PC-9 (cell line): ENCODE results near the gene EGR1. TPM values are rescaled to one million over a fixed set of nuclear protein-coding genes. Genes with fewer than 3 reads are reported as not detected.

Source experiments
- BruUV-seq: library from RNA; stranded (reverse); fragments of 400-500 nt; replicated peaks from 2 replicates; lab custom pipeline; 2021; lab: Mats Ljungman, UMichigan
- CTCF ChIA-PET: fragments of 300-600 bp; sonication (Branson Sonifier 250); formaldehyde crosslinking; loops from one replicate; lab custom pipeline; 2022; ENCODE audit warnings: antibody characterized with exemption; lab: Charles Lee
- POLR2A ChIA-PET: fragments of 300-600 bp; sonication (Branson Sonifier 250); formaldehyde crosslinking; loops from one replicate; lab custom pipeline; 2022; ENCODE audit warnings: antibody characterized with exemption; ENCODE audit not compliant: unreplicated experiment; lab: Charles Lee
- DNase-seq, 2 experiments: peaks; one replicate each; pipeline versions ENCODE4 v3.0.0 to v3.0.0-alpha.2; 2015 to 2022; ENCODE audit warnings: mixed read lengths in 1 of 2
- H2AFZ ChIP-seq: fragments of 200-600 bp; sonication (generic); 2 replicates; pipeline ENCODE4 v1.8.1; 2017; ENCODE audit warnings: antibody characterized with exemption
- H3F3A ChIP-seq: fragments of 200-600 bp; sonication (generic); 2 replicates; pipeline ENCODE4 v1.8.1; 2017; ENCODE audit warnings: antibody characterized with exemption, mild to moderate bottlenecking, low read depth; ENCODE audit not compliant: insufficient read depth
- H3K27ac ChIP-seq: fragments of 200-600 bp; sonication (generic); 2 replicates; pipeline ENCODE4 v1.6.1; 2016; ENCODE audit warnings: mixed run types
- H3K27me3 ChIP-seq: fragments of 200-600 bp; sonication (generic); 2 replicates; pipeline ENCODE4 v1.6.1; 2016; ENCODE audit warnings: low read depth, mixed run types; ENCODE audit not compliant: insufficient read depth
- H3K36me3 ChIP-seq: fragments of 200-600 bp; sonication (generic); 2 replicates; pipeline ENCODE4 v1.6.1; 2016; ENCODE audit warnings: low read depth, mixed run types
- H3K4me1 ChIP-seq: fragments of 200-600 bp; sonication (generic); replicated peaks from 2 replicates; pipeline ENCODE4 v1.6.1; 2016; ENCODE audit warnings: mixed run types; ENCODE audit not compliant: insufficient read depth
- H3K4me2 ChIP-seq: fragments of 200-600 bp; sonication (generic); 2 replicates; pipeline ENCODE4 v1.6.1; 2017; ENCODE audit warnings: mixed run types
- H3K4me3 ChIP-seq: fragments of 200-600 bp; sonication (generic); 2 replicates; pipeline ENCODE4 v1.6.1; 2016; ENCODE audit warnings: mixed run types
- H3K79me2 ChIP-seq: fragments of 200-600 bp; sonication (generic); 2 replicates; pipeline ENCODE4 v1.6.1; 2017; ENCODE audit warnings: low read depth, mixed run types
- H3K9me2 ChIP-seq: fragments of 200-600 bp; sonication (generic); 2 replicates; pipeline ENCODE4 v1.8.1; 2017; ENCODE audit warnings: mild to moderate bottlenecking; ENCODE audit not compliant: insufficient read depth
- H3K9me3 ChIP-seq: fragments of 200-600 bp; sonication (generic); 2 replicates; pipeline ENCODE4 v1.8.1; 2016; ENCODE audit warnings: low read depth; ENCODE audit not compliant: insufficient read depth
- H4K20me1 ChIP-seq: fragments of 200-600 bp; sonication (generic); 2 replicates; pipeline ENCODE4 v1.8.1; 2017; ENCODE audit not compliant: insufficient read depth
- EZH2 ChIP-seq: fragments of 200-600 bp; sonication (generic); IDR thresholded peaks from 2 replicates; pipeline ENCODE4 v1.8.0; 2017; ENCODE audit warnings: antibody characterized with exemption, low read depth
- intact Hi-C: fragments of 100-400 bp; cut with micrococcal nuclease; formaldehyde crosslinking; loops from one replicate; pipeline ENCODE4 v1.10.0; 2022; ENCODE audit not compliant: unreplicated experiment
- total RNA-seq: library from RNA; stranded (reverse); gene quantifications from 2 replicates; pipeline ENCODE4 v1.2.3, GENCODE V29; 2021
- TF ChIP-seq, protein P1 (sequence below): fragments of 200-600 bp; sonication (generic); conservative IDR thresholded peaks from 2 replicates; pipeline ENCODE4 v1.6.1; 2017; ENCODE audit warnings: mixed run types, antibody characterized with exemption, mild to moderate bottlenecking, moderate library complexity

EGR1 gene
- total RNA-seq, 1 experiment from 2014 or later = 24.7 TPM

DNA sequence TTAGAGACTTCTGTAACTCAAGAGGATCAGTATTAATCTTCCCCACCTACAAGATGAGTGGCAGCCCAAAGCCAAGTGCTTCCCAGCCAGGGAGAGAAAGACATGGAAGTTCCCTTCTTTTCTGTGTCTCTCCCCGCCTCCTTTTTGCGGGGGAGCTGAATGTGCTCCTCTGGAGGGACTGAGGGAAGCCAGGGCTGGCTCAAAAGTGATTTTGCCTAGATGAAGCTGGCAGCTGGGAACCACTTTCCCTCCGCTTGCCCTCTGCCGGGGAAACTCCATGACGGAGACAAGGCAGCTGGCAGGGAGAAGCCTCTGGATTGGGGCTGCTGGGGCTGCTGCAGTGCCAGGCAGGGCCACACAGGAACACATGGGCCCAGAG, 24.4 kb downstream of the EGR1 start:
- peaks cover 32% of the 10 kb centered on the region for H3K27me3 ChIP-seq
- H3K9me2 ChIP-seq = no peaks in the 10 kb centered on the region
- no peaks in the 10 kb centered on the region for H3K9me3 ChIP-seq
- no peak overlapping the region for H2AFZ ChIP-seq
- DNase-seq = no peak
- ChIA-PET CTCF (interaction anchor here (0.9 kb wide), 1 partner anchor 39 kb away, joined by 3 read pairs; no protein-coding TSS in a partner anchor), POLR2A (no interaction called here)
- no peaks in the 10 kb centered on the region; the same call in 1 of the 2 replicates for H3F3A ChIP-seq
- no peak overlapping the region for H3K4me3 ChIP-seq
- H3K4me2 ChIP-seq = no peak overlapping the region
- no peaks in the 10 kb centered on the region for H4K20me1 ChIP-seq
- 0 out of 2 replicates have a peak, but pooled peaks cover 7% of the 10 kb centered on the region for H3K4me1 ChIP-seq
- intact Hi-C loops = no loop called here
- TF ChIP-seq, protein P1, sequence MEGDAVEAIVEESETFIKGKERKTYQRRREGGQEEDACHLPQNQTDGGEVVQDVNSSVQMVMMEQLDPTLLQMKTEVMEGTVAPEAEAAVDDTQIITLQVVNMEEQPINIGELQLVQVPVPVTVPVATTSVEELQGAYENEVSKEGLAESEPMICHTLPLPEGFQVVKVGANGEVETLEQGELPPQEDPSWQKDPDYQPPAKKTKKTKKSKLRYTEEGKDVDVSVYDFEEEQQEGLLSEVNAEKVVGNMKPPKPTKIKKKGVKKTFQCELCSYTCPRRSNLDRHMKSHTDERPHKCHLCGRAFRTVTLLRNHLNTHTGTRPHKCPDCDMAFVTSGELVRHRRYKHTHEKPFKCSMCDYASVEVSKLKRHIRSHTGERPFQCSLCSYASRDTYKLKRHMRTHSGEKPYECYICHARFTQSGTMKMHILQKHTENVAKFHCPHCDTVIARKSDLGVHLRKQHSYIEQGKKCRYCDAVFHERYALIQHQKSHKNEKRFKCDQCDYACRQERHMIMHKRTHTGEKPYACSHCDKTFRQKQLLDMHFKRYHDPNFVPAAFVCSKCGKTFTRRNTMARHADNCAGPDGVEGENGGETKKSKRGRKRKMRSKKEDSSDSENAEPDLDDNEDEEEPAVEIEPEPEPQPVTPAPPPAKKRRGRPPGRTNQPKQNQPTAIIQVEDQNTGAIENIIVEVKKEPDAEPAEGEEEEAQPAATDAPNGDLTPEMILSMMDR = no peak
- no peak for TF ChIP-seq EZH2
- no peaks in the 10 kb centered on the region for H3K36me3 ChIP-seq
- H3K27ac ChIP-seq = no peak overlapping the region
- no TSS peak for BruUV-seq
- H3K79me2 ChIP-seq = no peaks in the 10 kb centered on the region

DNA sequence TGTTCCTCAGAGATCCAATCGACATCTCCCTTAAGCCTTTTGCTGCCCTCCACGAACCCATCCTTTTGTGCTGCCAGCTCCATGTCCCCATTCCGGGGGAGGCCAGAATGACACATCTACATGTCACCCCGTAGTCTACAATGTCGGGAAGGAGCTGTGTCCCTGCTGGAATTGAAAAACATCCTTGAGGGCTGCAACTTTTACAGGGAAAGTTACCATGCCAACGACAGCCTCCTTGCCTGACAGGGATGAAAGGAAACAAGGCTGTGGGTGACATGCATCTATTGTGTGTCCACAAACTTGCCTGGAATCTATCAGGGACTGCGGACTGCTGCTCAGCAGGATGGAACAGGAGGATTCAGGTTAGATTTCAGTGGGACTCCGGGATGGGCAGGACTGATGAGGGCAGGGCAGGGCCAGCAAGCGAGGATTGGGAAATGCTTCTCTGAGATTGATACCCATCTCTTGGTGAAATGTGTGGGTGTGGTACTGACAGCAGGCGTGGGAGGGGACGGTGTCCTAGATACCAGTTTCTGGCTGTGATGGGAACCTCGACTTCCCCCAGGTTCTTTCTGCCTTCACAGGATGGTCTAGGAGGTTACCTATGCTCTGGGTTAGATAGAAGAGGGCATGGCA, 25.5 kb downstream of the EGR1 start:
- DNase-seq = no peak
- H3K36me3 ChIP-seq = no peaks in the 10 kb centered on the region
- H3K27me3 ChIP-seq = peaks cover 32% of the 10 kb centered on the region
- no peaks in the 10 kb centered on the region for H3K9me2 ChIP-seq
- H4K20me1 ChIP-seq = no peaks in the 10 kb centered on the region
- H3K79me2 ChIP-seq = no peaks in the 10 kb centered on the region
- H3F3A ChIP-seq = no peaks in the 10 kb centered on the region; the same call in 1 of the 2 replicates
- H3K9me3 ChIP-seq = no peaks in the 10 kb centered on the region
- H2AFZ ChIP-seq = no peak overlapping the region
- intact Hi-C loops = no loop called here
- no peak overlapping the region for H3K27ac ChIP-seq
- BruUV-seq = no TSS peak
- 0 out of 2 replicates have a peak, but pooled peaks cover 7% of the 10 kb centered on the region for H3K4me1 ChIP-seq
- POLR2A ChIA-PET = interaction anchor here (0.7 kb wide), 1 partner anchor 77 kb away, joined by 5 read pairs; no protein-coding TSS in a partner anchor
- no peak overlapping the region for H3K4me2 ChIP-seq
- no peak overlapping the region for H3K4me3 ChIP-seq
- CTCF ChIA-PET = interaction anchor here (0.9 kb wide), 1 partner anchor 40 kb away, joined by 3 read pairs; no protein-coding TSS in a partner anchor
- TF ChIP-seq, protein P1 = no peak
- TF ChIP-seq EZH2 = no peak

DNA sequence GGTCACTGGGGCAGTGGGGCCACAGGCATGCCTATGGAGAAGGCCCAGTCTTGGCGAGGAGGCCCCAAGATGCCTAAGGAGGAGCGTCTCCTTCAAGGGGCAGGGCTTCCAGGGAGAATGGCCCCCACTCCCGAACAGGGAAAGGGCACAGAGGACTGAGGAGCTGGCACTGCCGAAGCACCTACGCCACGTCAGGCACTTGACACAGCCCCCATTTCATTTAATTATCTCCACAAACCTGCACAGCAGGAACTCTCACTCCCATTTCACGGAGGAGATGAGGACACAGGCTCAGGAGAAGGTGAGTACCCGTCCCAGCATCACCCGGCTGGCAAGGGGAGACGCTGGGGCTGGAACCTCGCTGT, 26.0 kb downstream of the EGR1 start:
- POLR2A ChIA-PET = no interaction called here
- intact Hi-C loops = no loop called here
- H3K4me1 ChIP-seq = 0 out of 2 replicates have a peak, but pooled peaks cover 7% of the 10 kb centered on the region

More for the DNA sequence above, 26.0 kb downstream of the EGR1 start:
- peaks cover 32% of the 10 kb centered on the region for H3K27me3 ChIP-seq
- no peaks in the 10 kb centered on the region for H3K9me2 ChIP-seq
- H4K20me1 ChIP-seq = no peaks in the 10 kb centered on the region
- no peaks in the 10 kb centered on the region for H3K79me2 ChIP-seq
- no peak overlapping the region for H3K27ac ChIP-seq
- peak overlapping the region; percentile 54; the same call in 1 of the 2 replicates for H3K4me3 ChIP-seq
- H3K4me2 ChIP-seq = peak overlapping the region; percentile 81
- H3F3A ChIP-seq = no peaks in the 10 kb centered on the region; the same call in 1 of the 2 replicates
- no peak for DNase-seq
- peak overlapping the region; percentile 88 for H2AFZ ChIP-seq
- no peaks in the 10 kb centered on the region for H3K9me3 ChIP-seq
- no TSS peak for BruUV-seq
- CTCF ChIA-PET = no interaction called here
- H3K36me3 ChIP-seq = no peaks in the 10 kb centered on the region
- TF ChIP-seq, protein P1 = no peak
